Colonic mucosa (tissue), 4 donors: ENCODE measurements around the gene CMYA5. TPM values are rescaled to one million over a fixed set of nuclear protein-coding genes. Genes with fewer than 3 reads are reported as not detected.

Experiments
- DNase-seq: peaks from one replicate; pipeline ENCODE4 v3.0.0-alpha.2; 2020
- H3K27ac ChIP-seq: fragments of 200-600 bp; one replicate; pipeline ENCODE4 v1.8.0; 2021
- H3K27me3 ChIP-seq: fragments of 200-600 bp; one replicate; pipeline ENCODE4 v1.8.0; 2021
- H3K36me3 ChIP-seq: fragments of 200-600 bp; one replicate; pipeline ENCODE4 v1.8.0; 2021
- H3K4me1 ChIP-seq: fragments of 200-600 bp; one replicate; pipeline ENCODE4 v1.8.0; 2021; ENCODE audit warnings: mild to moderate bottlenecking
- H3K4me3 ChIP-seq: fragments of 200-600 bp; one replicate; pipeline ENCODE4 v1.8.0; 2021
- H3K9ac ChIP-seq, 2 donors: one replicate each; pipeline ENCODE4 v1.7.0; 2013; ENCODE audit warnings: control low read depth in 2 of 2, low read depth in 2 of 2, low read length in 2 of 2
- H3K9me3 ChIP-seq: fragments of 200-600 bp; one replicate; pipeline ENCODE4 v1.8.0; 2021
- intact Hi-C: fragments of 100-400 bp; cut with DNase I; formaldehyde crosslinking; loops from one replicate; pipeline ENCODE4 v1.14.1; 2022
- total RNA-seq, 2 donors: library from RNA; stranded (reverse); fragmentation: NEBNext Ultra II Directional in 1 of 2; extraction: Animal tissue kit (Norgen Biotek cat#: 25700) in 1 of 2; gene quantifications; one replicate each; pipeline ENCODE4 v1.2.1, GENCODE V29; 2021
- TF ChIP-seq, protein P1 (sequence below): fragments of 200-600 bp; IDR thresholded peaks from one replicate; pipeline ENCODE4 v1.8.0; 2022; ENCODE audit warnings: antibody characterized with exemption, mild to moderate bottlenecking
- donor health status: healthy.
- donor health status: DM: no; HTN: no; CAD: no.
- donor health status: DM: no; HTN: no; CAD: no.

CMYA5 gene
- total RNA-seq, 2 donors from 2014 or later = 0.30 to 0.66 TPM

DNA sequence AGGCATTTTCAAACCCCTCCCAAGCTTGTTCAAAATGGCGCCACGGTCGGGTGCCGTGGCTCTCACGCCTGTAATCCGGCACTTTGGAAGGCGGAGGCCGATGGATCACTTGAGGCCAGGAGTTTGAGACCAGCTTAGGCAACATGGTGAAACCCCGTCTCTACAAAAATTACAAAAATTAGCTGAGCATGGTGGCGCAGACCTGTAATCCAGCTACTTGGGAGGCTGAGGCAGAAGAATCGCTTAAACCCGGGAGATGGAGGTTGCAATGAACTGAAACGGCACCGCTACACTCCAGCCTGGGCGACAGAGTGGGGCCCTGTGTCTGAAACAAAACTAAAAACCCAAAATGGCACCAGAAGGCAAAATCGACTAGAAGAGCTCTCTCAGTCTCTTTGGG, 159.4 kb downstream of the CMYA5 start:
- no peaks in the 10 kb centered on the region for H3K27me3 ChIP-seq
- DNase-seq = no peak
- intact Hi-C loops = no loop called here
- H3K36me3 ChIP-seq = no peaks in the 10 kb centered on the region
- no peaks in the 10 kb centered on the region for H3K4me1 ChIP-seq
- no peak overlapping the region for H3K4me3 ChIP-seq
- no peak overlapping the region for H3K9ac ChIP-seq
- no peaks in the 10 kb centered on the region for H3K9me3 ChIP-seq
- TF ChIP-seq, protein P1, sequence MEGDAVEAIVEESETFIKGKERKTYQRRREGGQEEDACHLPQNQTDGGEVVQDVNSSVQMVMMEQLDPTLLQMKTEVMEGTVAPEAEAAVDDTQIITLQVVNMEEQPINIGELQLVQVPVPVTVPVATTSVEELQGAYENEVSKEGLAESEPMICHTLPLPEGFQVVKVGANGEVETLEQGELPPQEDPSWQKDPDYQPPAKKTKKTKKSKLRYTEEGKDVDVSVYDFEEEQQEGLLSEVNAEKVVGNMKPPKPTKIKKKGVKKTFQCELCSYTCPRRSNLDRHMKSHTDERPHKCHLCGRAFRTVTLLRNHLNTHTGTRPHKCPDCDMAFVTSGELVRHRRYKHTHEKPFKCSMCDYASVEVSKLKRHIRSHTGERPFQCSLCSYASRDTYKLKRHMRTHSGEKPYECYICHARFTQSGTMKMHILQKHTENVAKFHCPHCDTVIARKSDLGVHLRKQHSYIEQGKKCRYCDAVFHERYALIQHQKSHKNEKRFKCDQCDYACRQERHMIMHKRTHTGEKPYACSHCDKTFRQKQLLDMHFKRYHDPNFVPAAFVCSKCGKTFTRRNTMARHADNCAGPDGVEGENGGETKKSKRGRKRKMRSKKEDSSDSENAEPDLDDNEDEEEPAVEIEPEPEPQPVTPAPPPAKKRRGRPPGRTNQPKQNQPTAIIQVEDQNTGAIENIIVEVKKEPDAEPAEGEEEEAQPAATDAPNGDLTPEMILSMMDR = no peak
- H3K27ac ChIP-seq = no peak overlapping the region

Other genes with a start within 250 kb of the CMYA5 start
- 1 to 10 TPM in 1 of 2 donors, under 1 TPM in 1; 0.99 to 2.3 TPM for gene HOMER1, start 175.7 kb upstream of the CMYA5 start, total RNA-seq
- gene TENT2, start 77.4 kb upstream of the CMYA5 start, total RNA-seq = 10 to 100 TPM; 46.6 to 62.4 TPM